Endothelial cell of umbilical vein (primary cell): Measurements from ENCODE around the gene LCNL1. TPM values are rescaled to one million over a fixed set of nuclear protein-coding genes. Genes with fewer than 3 reads are reported as not detected.
"Not testable (repeated sequence)": the region's sequence is repeated elsewhere in the genome, so short reads cannot be mapped to it uniquely, and the experiment has no call there.

Experiments used
- BruUV-seq: library from RNA; stranded (reverse); fragments of 400-500 nt; replicated peaks from 2 replicates; lab custom pipeline; 2021; lab: Mats Ljungman, UMichigan
- CTCF ChIA-PET: fragments of 300-600, 350-600 bp; sonication (Branson Sonifier 250); formaldehyde crosslinking; loops from one replicate; lab custom pipeline; 2021; ENCODE audit warnings: antibody characterized with exemption, inconsistent platforms; lab: Charles Lee
- POLR2A ChIA-PET: fragments of 300-600, 350-600 bp; sonication (Branson Sonifier 250); formaldehyde crosslinking; loops from one replicate; lab custom pipeline; 2021; ENCODE audit warnings: antibody characterized with exemption, inconsistent platforms; lab: Charles Lee
- DNase-seq: peaks from one replicate; pipeline ENCODE4 v3.0.0-alpha.2; 2011; ENCODE audit warnings: low read depth, low spot score
- FAIRE-seq: peaks from 2 replicates; lab custom pipeline; 2011; peaks lifted over from hg19 to GRCh38; lab: Jason Lieb, UNC
- H2AFZ ChIP-seq: 2 replicates; pipeline ENCODE4 v1.6.0; 2012; ENCODE audit warnings: low read depth, low read length, control low read depth, inconsistent platforms
- H3K27ac ChIP-seq: 2 replicates; pipeline ENCODE4 v1.5.1; 2011; ENCODE audit warnings: low read depth, mild to moderate bottlenecking, control low read depth, low read length, moderate library complexity; ENCODE audit not compliant: insufficient read depth
- H3K27me3 ChIP-seq, 2 experiments: 2 replicates each; pipeline versions ENCODE4 v1.6.0 to v1.6.1; 2011; ENCODE audit warnings: low read length in 2 of 2, mixed read lengths in 1 of 2; ENCODE audit not compliant: control insufficient read depth in 2 of 2, insufficient read depth in 2 of 2
- H3K36me3 ChIP-seq, 2 experiments: 2 replicates in 1 of 2; 3 replicates in 1 of 2; pipeline ENCODE4 v1.5.1; 2011; ENCODE audit warnings: low read length in 2 of 2, mild to moderate bottlenecking in 1 of 2, moderate library complexity in 1 of 2; ENCODE audit not compliant: control insufficient read depth in 2 of 2, insufficient read depth in 2 of 2; ENCODE audit errors: extremely low read depth in 1 of 2
- H3K4me1 ChIP-seq: 3 replicates; pipeline ENCODE4 v1.5.1; 2011; ENCODE audit warnings: mild to moderate bottlenecking, low read length; ENCODE audit not compliant: control insufficient read depth, insufficient read depth; ENCODE audit errors: extremely low read depth
- H3K4me2 ChIP-seq: 2 replicates; pipeline ENCODE4 v1.6.1; 2011; ENCODE audit warnings: low read length, control low read depth, mixed read lengths; ENCODE audit not compliant: insufficient read depth
- H3K4me3 ChIP-seq, 3 experiments: fragments of 200-600 bp in 1 of 3; sonication (generic), shearing (Covaris generic) in 1 of 3; replicated peaks in 1 of 3; 2 replicates each; pipeline ENCODE4 v1.5.1; 2011 to 2016; ENCODE audit warnings: control low read depth in 3 of 3, low read length in 3 of 3, mild to moderate bottlenecking in 2 of 3, inconsistent platforms in 1 of 3, low read depth in 1 of 3, moderate library complexity in 1 of 3; ENCODE audit not compliant: insufficient read depth in 1 of 3
- H3K79me2 ChIP-seq: 2 replicates; pipeline ENCODE4 v1.6.0; 2012; ENCODE audit warnings: low read length, inconsistent platforms; ENCODE audit not compliant: control insufficient read depth, insufficient read depth
- H3K9ac ChIP-seq: replicated peaks from 2 replicates; pipeline ENCODE3; 2011; ENCODE audit warnings: low read length, control low read depth; ENCODE audit not compliant: insufficient read depth; ENCODE audit errors: extremely low read depth
- H3K9me1 ChIP-seq: replicated peaks from 3 replicates; pipeline ENCODE4 v1.6.0; 2011; ENCODE audit warnings: mild to moderate bottlenecking, low read length; ENCODE audit not compliant: control insufficient read depth, insufficient read depth; ENCODE audit errors: extremely low read depth
- H3K9me3 ChIP-seq: replicated peaks from 2 replicates; pipeline ENCODE4 v1.5.1; 2012; ENCODE audit warnings: low read length, inconsistent platforms; ENCODE audit not compliant: control insufficient read depth, insufficient read depth
- H4K20me1 ChIP-seq: replicated peaks from 2 replicates; pipeline ENCODE3; 2011; ENCODE audit warnings: mild to moderate bottlenecking, low read length; ENCODE audit not compliant: control insufficient read depth, insufficient read depth; ENCODE audit errors: extremely low read depth
- EZH2 ChIP-seq: IDR thresholded peaks from 2 replicates; pipeline ENCODE4 v1.6.1; 2012; ENCODE audit warnings: borderline replicate concordance, low read depth, mild to moderate bottlenecking, moderate library complexity, low read length, inconsistent platforms; ENCODE audit not compliant: severe bottlenecking
- FOS ChIP-seq: IDR thresholded peaks from 2 replicates; pipeline ENCODE4 v1.6.1; 2011; ENCODE audit warnings: mild to moderate bottlenecking, low read length, moderate library complexity, borderline replicate concordance; ENCODE audit not compliant: insufficient read depth
- GATA2 ChIP-seq: IDR thresholded peaks from 2 replicates; pipeline ENCODE4 v1.7.0; 2011; ENCODE audit warnings: low read depth, mild to moderate bottlenecking, moderate library complexity, mixed read lengths, low read length; ENCODE audit not compliant: insufficient read length, insufficient read depth
- JUN ChIP-seq: IDR thresholded peaks from 2 replicates; pipeline ENCODE4 v1.6.1; 2011; ENCODE audit warnings: borderline replicate concordance, low read depth; ENCODE audit not compliant: insufficient read length, insufficient read depth
- MYC ChIP-seq: IDR thresholded peaks from one replicate; pipeline ENCODE4 v1.6.1; 2011; ENCODE audit warnings: mild to moderate bottlenecking, low read depth, low read length
- POLR2A ChIP-seq: IDR thresholded peaks from 2 replicates; pipeline ENCODE4 v1.6.1; 2012; ENCODE audit warnings: low read depth, mild to moderate bottlenecking, control low read depth, low read length
- POLR2AphosphoS5 ChIP-seq: IDR thresholded peaks from 2 replicates; pipeline ENCODE4 v1.6.1; 2012; ENCODE audit warnings: low read depth, mild to moderate bottlenecking, control low read depth, low read length, moderate library complexity; ENCODE audit not compliant: insufficient read depth
- dilution Hi-C: fragments of 300-500 bp; cut with MboI; formaldehyde crosslinking; loops from one replicate; pipeline ENCODE4 v1.15.0; 2019; ENCODE audit warnings: low sequenced_read_pairs; ENCODE audit not compliant: extremely low pct_ligation_motif_present
- intact Hi-C: fragments of 100-400 bp; cut with micrococcal nuclease; formaldehyde crosslinking; loops from one replicate; pipeline ENCODE4 v1.10.0; 2022
- polyA plus RNA-seq, 4 experiments: library from polyadenylated mRNA; depleted of rRNA in 3 of 4; stranded (reverse) in 3 of 4; unstranded in 1 of 4; fragments of >200 nt; gene quantifications; 2 replicates each; pipeline versions ENCODE4 v1.2.1 to v1.2.3, GENCODE V29; 2011 to 2012; ENCODE audit warnings: missing spikeins in 1 of 4
- total RNA-seq: library from RNA; stranded (reverse); gene quantifications from 2 replicates; pipeline ENCODE4 v1.2.3, GENCODE V29; 2021
- TF ChIP-seq, protein P1 (sequence below), 2 donors: IDR thresholded peaks; 1 replicate in 1 of 2; 2 replicates in 1 of 2; pipeline ENCODE4 v1.5.1; 2011; ENCODE audit warnings: low read length in 2 of 2, mild to moderate bottlenecking in 2 of 2, moderate library complexity in 2 of 2, control low read depth in 1 of 2, inconsistent platforms in 1 of 2, low read depth in 1 of 2; ENCODE audit not compliant: insufficient read depth in 1 of 2; ENCODE audit errors: extremely low read depth in 1 of 2
- TF ChIP-seq, protein P2 (sequence below): IDR thresholded peaks from 2 replicates; pipeline ENCODE4 v1.6.1; 2011; ENCODE audit not compliant: insufficient read depth, insufficient read length

Gene LCNL1
- total and polyA plus RNA-seq, 2 donors (not counting 3 experiments of a cell fraction or from before 2014, with no cell fraction given) = not detected

DNA sequence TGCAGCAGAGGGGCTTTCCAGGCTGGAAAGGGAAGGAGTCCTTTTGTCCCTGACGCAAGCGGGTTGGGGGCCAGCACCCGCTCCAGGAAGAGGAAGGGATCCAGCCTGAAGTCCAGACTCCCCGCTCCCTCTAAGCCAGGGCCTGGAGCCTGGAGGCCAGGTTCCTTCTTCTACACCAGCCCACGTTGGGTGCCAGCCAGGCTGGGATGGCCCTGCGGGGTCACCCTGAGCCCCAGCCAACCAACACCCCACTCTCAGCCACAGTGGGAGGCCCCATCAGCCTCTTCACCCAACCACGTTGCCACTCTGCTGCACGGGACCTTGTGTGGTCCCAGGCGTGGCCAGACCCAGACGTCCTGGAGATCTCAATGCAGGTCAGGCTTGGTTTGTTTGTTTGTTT, 50.1 kb downstream of the LCNL1 start:
- DNase-seq (no peak), FAIRE-seq (no peak)
- H3K9me1 ChIP-seq = no peaks in the 10 kb centered on the region
- no peaks in the 10 kb centered on the region for H4K20me1 ChIP-seq
- H3K27me3 ChIP-seq = no peaks in the 10 kb centered on the region
- no peaks in the 10 kb centered on the region for H3K36me3 ChIP-seq
- CTCF ChIA-PET = no interaction called here
- POLR2A ChIA-PET = no interaction called here
- TF ChIP-seq MYC = no peak
- TF ChIP-seq, protein P1, sequence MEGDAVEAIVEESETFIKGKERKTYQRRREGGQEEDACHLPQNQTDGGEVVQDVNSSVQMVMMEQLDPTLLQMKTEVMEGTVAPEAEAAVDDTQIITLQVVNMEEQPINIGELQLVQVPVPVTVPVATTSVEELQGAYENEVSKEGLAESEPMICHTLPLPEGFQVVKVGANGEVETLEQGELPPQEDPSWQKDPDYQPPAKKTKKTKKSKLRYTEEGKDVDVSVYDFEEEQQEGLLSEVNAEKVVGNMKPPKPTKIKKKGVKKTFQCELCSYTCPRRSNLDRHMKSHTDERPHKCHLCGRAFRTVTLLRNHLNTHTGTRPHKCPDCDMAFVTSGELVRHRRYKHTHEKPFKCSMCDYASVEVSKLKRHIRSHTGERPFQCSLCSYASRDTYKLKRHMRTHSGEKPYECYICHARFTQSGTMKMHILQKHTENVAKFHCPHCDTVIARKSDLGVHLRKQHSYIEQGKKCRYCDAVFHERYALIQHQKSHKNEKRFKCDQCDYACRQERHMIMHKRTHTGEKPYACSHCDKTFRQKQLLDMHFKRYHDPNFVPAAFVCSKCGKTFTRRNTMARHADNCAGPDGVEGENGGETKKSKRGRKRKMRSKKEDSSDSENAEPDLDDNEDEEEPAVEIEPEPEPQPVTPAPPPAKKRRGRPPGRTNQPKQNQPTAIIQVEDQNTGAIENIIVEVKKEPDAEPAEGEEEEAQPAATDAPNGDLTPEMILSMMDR (IDR thresholded peaks at IDR 0.05; ENCODE audit: extremely low read depth in 1 of 2, insufficient read depth in 1 of 2, low read depth in 1 of 2, low read length in 2 of 2) = no peak
- TF ChIP-seq EZH2 = no peak
- TF ChIP-seq, protein P2, sequence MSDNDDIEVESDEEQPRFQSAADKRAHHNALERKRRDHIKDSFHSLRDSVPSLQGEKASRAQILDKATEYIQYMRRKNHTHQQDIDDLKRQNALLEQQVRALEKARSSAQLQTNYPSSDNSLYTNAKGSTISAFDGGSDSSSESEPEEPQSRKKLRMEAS = no peak
- TF ChIP-seq FOS = no peak
- TF ChIP-seq POLR2AphosphoS5 = no peak
- TF ChIP-seq POLR2A = no peak
- no peak for TF ChIP-seq GATA2
- no peak for TF ChIP-seq JUN
- H3K4me2 ChIP-seq = no peak overlapping the region
- no peaks in the 10 kb centered on the region for H3K9me3 ChIP-seq
- no TSS peak for BruUV-seq
- H3K4me3 ChIP-seq = no peak overlapping the region
- H3K27ac ChIP-seq = no peak overlapping the region
- no peaks in the 10 kb centered on the region for H3K79me2 ChIP-seq
- H3K4me1 ChIP-seq = peaks cover 8% of the 10 kb centered on the region
- H3K9ac ChIP-seq = no peak overlapping the region
- intact Hi-C loops (no loop called here), dilution Hi-C loops (no loop called here)
- no peak overlapping the region for H2AFZ ChIP-seq

DNA sequence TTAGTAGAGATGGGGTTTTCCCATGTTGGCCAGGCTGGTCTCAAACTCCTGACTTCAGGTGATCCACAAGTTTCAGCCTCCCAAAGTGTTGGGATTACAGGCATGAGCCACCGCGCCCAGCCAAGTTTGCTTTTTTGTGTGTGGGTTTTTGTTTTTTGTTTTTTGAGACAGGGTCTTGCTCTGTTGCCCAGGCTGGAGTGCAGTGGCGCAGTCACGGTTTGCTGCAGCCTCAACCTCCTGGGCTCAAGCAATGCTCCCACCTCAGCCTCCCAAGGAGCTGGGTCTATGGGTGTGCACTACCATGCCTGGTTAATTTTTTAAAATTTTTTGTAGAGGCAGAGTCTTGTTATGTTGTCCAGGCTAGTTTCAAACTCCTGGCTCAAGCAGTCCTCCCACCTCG, 50.7 kb downstream of the LCNL1 start:
- H4K20me1 ChIP-seq, H3K4me3 ChIP-seq, H2AFZ ChIP-seq, dilution Hi-C loops, H3K4me1 ChIP-seq, H3K9ac ChIP-seq, intact Hi-C loops, H3K9me1 ChIP-seq, H3K27me3 ChIP-seq, POLR2A ChIA-PET, H3K9me3 ChIP-seq, DNase-seq, H3K27ac ChIP-seq, H3K36me3 ChIP-seq, H3K79me2 ChIP-seq, FAIRE-seq, BruUV-seq, H3K4me2 ChIP-seq: not testable (repeated sequence)
- CTCF ChIA-PET = interaction anchor here (4.3 kb wide), 1 partner anchor 86 kb away, joined by 111 read pairs; no protein-coding TSS in a partner anchor
